CD4-positive, alpha-beta T cell (primary cell): Measurements from ENCODE around the gene RB1. TPM values are rescaled to one million over a fixed set of nuclear protein-coding genes. Genes with fewer than 3 reads are reported as not detected.

ENCODE experiments used
- ATAC-seq: fragments of 200-7000 bp; cut with Tn5 transposase; one replicate; pipeline ENCODE4 v1.10.0; 2022; ENCODE audit warnings: mild to moderate bottlenecking; ENCODE audit not compliant: poor library complexity
- CTCF ChIA-PET: fragments of 350-600 bp; sonication (Branson Sonifier 250); formaldehyde crosslinking; loops from one replicate; lab custom pipeline; 2021; ENCODE audit warnings: antibody characterized with exemption, inconsistent platforms; lab: Charles Lee
- POLR2A ChIA-PET: fragments of 350-600 bp; sonication (Branson Sonifier 250); formaldehyde crosslinking; loops from one replicate; lab custom pipeline; 2021; ENCODE audit warnings: antibody characterized with exemption, inconsistent platforms; lab: Charles Lee
- DNase-seq, 14 experiments: peaks; one replicate each; pipeline ENCODE4 v3.0.0-alpha.2; 2013 to 2020; ENCODE audit warnings: mixed read lengths in 2 of 14
- H3K27ac ChIP-seq, 2 donors: one replicate each; pipeline versions ENCODE4 v1.5.1 to v1.7.0; 2013; ENCODE audit warnings: low read length in 2 of 2, low read depth in 1 of 2, mild to moderate bottlenecking in 1 of 2
- H3K27me3 ChIP-seq, 2 experiments: 1 replicate in 1 of 2; 2 replicates in 1 of 2; pipeline versions ENCODE4 v1.6.1 to v1.7.0; 2013; ENCODE audit warnings: low read length in 2 of 2, control low read depth in 1 of 2, mild to moderate bottlenecking in 1 of 2, moderate library complexity in 1 of 2; ENCODE audit not compliant: insufficient read depth in 2 of 2, control insufficient read depth in 1 of 2
- H3K36me3 ChIP-seq: one replicate; pipeline ENCODE4 v1.6.1; 2013; ENCODE audit warnings: low read length, control low read depth; ENCODE audit not compliant: insufficient read depth
- H3K4me1 ChIP-seq: one replicate; pipeline ENCODE4 v1.6.1; 2013; ENCODE audit warnings: low read length, control low read depth; ENCODE audit not compliant: insufficient read depth
- H3K4me3 ChIP-seq: one replicate; pipeline ENCODE4 v1.5.1; 2013; ENCODE audit warnings: mild to moderate bottlenecking, low read length, moderate library complexity
- H3K9me3 ChIP-seq, 2 experiments: 1 replicate in 1 of 2; 2 replicates in 1 of 2; pipeline versions ENCODE4 v1.6.1 to v1.7.0; 2013; ENCODE audit warnings: low read length in 2 of 2, mild to moderate bottlenecking in 2 of 2, control low read depth in 1 of 2, moderate library complexity in 1 of 2; ENCODE audit not compliant: control insufficient read depth in 1 of 2, insufficient read depth in 1 of 2
- H3K27ac Mint-ChIP-seq: one replicate; pipeline ENCODE4 v1.8.0; 2020; ENCODE audit warnings: mixed read lengths
- H3K27me3 Mint-ChIP-seq: one replicate; pipeline ENCODE4 v1.8.0; 2021; ENCODE audit warnings: mixed read lengths
- H3K36me3 Mint-ChIP-seq: one replicate; pipeline ENCODE4 v1.8.0; 2021; ENCODE audit warnings: low read depth, mixed read lengths
- H3K4me1 Mint-ChIP-seq: one replicate; pipeline ENCODE4 v1.8.0; 2021; ENCODE audit warnings: low read depth, mixed read lengths
- H3K4me3 Mint-ChIP-seq: one replicate; pipeline ENCODE4 v1.8.0; 2020; ENCODE audit warnings: mild to moderate bottlenecking, mixed read lengths
- H3K9me3 Mint-ChIP-seq: one replicate; pipeline ENCODE4 v1.8.0; 2020; ENCODE audit warnings: mixed read lengths
- intact Hi-C, 2 experiments: fragments of 100-400 bp; cut with DNase I in 1 of 2; cut with micrococcal nuclease in 1 of 2; formaldehyde crosslinking; loops; one replicate each; pipeline versions ENCODE4 v1.15.1 to v1.9.0; 2023 to 2025; cut with DNase I, micrococcal nuclease
- total RNA-seq, 174 experiments: library from RNA in 2 of 174; stranded (reverse) in 2 of 174; gene quantifications; one replicate each; pipeline ENCODE4 v1.2.3 and lab custom pipeline; 2021 to 2026
- TF ChIP-seq, protein P1 (sequence below): fragments of 200-600 bp; IDR thresholded peaks from one replicate; pipeline ENCODE4 v1.8.0; 2022; ENCODE audit warnings: antibody characterized with exemption, mild to moderate bottlenecking

RB1 gene
- total RNA-seq, 2 experiments from 2014 or later: 14.9 to 18.4 TPM

DNA sequence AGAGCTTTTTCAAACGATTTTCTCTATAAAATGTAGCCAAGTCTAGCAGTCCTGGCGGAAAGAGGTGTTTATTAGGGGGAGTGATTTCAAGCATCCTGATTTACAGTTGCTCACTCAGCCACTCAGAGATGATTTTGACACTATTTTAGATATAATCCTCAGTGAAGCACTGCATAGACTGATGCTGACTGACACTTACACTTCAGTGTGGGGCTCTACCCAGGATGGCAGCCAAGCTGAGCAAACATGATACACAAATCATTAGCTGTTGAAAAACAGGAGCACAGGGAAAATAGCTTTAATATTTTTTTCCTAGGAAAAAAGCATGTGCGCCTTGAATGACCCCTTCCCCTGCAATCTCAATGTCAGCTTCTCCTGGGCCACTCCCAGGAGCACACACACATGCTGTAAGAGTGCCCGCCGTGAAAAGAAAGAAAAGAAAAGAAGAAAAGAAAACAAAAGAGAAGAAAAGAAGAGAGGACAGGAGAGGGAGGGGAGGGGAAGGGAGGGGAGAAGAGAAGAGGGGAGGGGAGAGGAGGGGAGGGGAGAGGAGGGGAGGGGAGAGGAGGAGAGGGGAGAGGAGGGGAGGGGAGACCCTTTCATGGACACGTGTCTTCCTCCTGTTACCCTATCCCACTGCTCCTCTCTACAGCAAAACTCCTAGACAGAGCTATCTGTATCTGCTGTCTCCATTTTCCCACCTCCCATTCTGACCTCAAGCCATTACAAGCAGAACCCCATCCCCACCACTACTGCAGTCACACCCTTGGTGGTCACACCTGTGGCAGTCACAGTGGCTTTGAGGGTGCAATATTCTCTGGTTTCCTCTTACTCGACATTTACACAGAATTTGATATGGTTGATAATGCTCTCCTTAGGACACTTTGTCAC, 193.0 kb downstream of the RB1 start:
- Mint-ChIP-seq H3K27me3 (no peaks in the 10 kb centered on the region), H3K4me1 (peaks cover 42% of the 10 kb centered on the region), H3K36me3 (no peaks in the 10 kb centered on the region), H3K9me3 (no peaks in the 10 kb centered on the region), H3K4me3 (peak overlapping the region; percentile 49), H3K27ac (peak overlapping the region; percentile 19)
- DNase-seq: peak in 4 of 14 experiments; percentile 27 to 66 (median 46)
- H3K27me3 ChIP-seq: no peaks in the 10 kb centered on the region
- H3K27ac ChIP-seq: peak overlapping the region in 1 of 2 donors; percentile 2
- peaks cover 45% of the 10 kb centered on the region for H3K4me1 ChIP-seq
- POLR2A ChIA-PET: interaction anchor here (0.6 to 3.9 kb wide), 3 partner anchors 9 to 88 kb away, joined by 3 to 33 read pairs (median 4); no protein-coding TSS in a partner anchor
- H3K36me3 ChIP-seq: no peaks in the 10 kb centered on the region
- ATAC-seq: no peak
- TF ChIP-seq, protein P1, sequence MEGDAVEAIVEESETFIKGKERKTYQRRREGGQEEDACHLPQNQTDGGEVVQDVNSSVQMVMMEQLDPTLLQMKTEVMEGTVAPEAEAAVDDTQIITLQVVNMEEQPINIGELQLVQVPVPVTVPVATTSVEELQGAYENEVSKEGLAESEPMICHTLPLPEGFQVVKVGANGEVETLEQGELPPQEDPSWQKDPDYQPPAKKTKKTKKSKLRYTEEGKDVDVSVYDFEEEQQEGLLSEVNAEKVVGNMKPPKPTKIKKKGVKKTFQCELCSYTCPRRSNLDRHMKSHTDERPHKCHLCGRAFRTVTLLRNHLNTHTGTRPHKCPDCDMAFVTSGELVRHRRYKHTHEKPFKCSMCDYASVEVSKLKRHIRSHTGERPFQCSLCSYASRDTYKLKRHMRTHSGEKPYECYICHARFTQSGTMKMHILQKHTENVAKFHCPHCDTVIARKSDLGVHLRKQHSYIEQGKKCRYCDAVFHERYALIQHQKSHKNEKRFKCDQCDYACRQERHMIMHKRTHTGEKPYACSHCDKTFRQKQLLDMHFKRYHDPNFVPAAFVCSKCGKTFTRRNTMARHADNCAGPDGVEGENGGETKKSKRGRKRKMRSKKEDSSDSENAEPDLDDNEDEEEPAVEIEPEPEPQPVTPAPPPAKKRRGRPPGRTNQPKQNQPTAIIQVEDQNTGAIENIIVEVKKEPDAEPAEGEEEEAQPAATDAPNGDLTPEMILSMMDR: no peak
- no peak overlapping the region for H3K4me3 ChIP-seq
- intact Hi-C loops: loop anchor here in 1 of 2 experiments (5.0 kb wide), 1 partner anchor 84 kb away; the partner anchor contains the start of gene LPAR6
- H3K9me3 ChIP-seq: peaks cover 0 to 3% of the 10 kb centered on the region in 2 experiments
- CTCF ChIA-PET: interaction anchor here (1.1 kb wide), 1 partner anchor 53 kb away, joined by 3 read pairs; no protein-coding TSS in a partner anchor

DNA sequence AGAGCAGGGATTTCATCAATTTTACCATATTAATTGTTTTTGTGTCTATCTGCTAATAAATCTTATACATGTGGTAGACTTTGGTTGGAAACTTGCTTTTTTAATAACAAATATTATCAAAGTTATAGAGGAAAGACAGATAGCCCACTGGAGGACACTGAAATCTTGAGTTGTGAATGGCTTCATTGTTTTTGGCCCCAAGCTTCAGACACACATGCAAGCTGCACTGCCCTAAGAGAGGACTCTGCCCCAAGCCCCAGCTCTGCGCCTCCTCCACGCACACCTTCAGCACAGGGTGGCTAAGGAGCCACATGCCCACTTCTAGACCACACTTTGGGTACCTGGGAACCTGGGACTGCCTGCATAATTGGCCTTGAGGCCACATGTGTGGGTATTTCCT, 194.1 kb downstream of the RB1 start:
- no peak overlapping the region for H3K4me3 ChIP-seq
- peaks cover 0 to 3% of the 10 kb centered on the region in 2 experiments for H3K9me3 ChIP-seq
- no peaks in the 10 kb centered on the region for H3K27me3 ChIP-seq
- Mint-ChIP-seq H3K27ac (peak overlapping the region; percentile 19), H3K36me3 (no peaks in the 10 kb centered on the region), H3K4me1 (peaks cover 42% of the 10 kb centered on the region), H3K9me3 (no peaks in the 10 kb centered on the region), H3K4me3 (no peak overlapping the region), H3K27me3 (no peaks in the 10 kb centered on the region)
- ChIA-PET POLR2A (interaction anchor here (0.7 kb wide), 1 partner anchor 19 kb away, joined by 3 read pairs; no protein-coding TSS in a partner anchor), CTCF (no interaction called here)
- TF ChIP-seq, protein P1: no peak
- peaks cover 39% of the 10 kb centered on the region for H3K4me1 ChIP-seq
- no peak for ATAC-seq
- DNase-seq: no peak
- intact Hi-C loops: loop anchor here in 1 of 2 experiments (5.0 kb wide), 1 partner anchor 85 kb away; the partner anchor contains the start of gene LPAR6
- H3K27ac ChIP-seq: no peak overlapping the region
- no peaks in the 10 kb centered on the region for H3K36me3 ChIP-seq

DNA sequence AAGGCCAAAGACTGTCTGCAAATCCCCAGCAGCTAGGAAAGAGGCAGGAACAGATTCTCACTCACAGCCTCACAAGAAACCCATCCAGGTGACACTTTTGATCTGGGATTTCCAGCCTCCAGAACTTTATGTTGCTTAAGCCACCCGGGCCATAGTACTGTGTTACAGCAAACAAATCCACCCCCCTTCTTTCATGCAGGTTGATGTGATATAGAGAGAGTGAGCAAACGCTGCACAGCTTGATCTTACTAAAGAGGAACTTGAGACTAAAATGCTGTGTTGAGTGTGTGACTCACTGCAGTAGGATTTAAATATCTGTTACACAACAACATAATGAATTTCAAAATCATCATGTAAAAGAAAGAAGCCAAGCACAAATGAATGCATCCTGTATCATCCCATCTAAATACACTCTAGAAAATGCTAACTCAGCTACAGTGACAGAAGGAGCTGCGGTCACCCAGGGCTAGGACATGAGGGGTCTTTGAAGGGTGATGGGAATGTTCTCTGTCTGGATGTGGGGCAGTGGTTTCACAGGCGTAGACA, 197.2 kb downstream of the RB1 start:
- Histone ChIP-seq H3K4me3 (no peak overlapping the region), H3K9me3 (peaks cover 0 to 3% of the 10 kb centered on the region in 2 experiments), H3K4me1 (peaks cover 47% of the 10 kb centered on the region), H3K27me3 (no peaks in the 10 kb centered on the region), H3K27ac (no peak overlapping the region), H3K36me3 (no peaks in the 10 kb centered on the region)
- DNase-seq (peak in 2 of 14 experiments; percentile 55 to 60), ATAC-seq (no peak)
- TF ChIP-seq, protein P1: no peak
- Mint-ChIP-seq H3K9me3 (no peaks in the 10 kb centered on the region), H3K4me3 (no peak overlapping the region), H3K36me3 (no peaks in the 10 kb centered on the region), H3K27me3 (no peaks in the 10 kb centered on the region), H3K4me1 (peaks cover 57% of the 10 kb centered on the region), H3K27ac (peak overlapping the region; percentile 25)
- POLR2A ChIA-PET: interaction anchor here (1.2 kb wide), 1 partner anchor 31 kb away, joined by 3 read pairs; no protein-coding TSS in a partner anchor
- intact Hi-C loops: loop anchor here in 1 of 2 experiments (5.0 kb wide), 1 partner anchor 67 kb away; no protein-coding TSS in a partner anchor
- CTCF ChIA-PET: no interaction called here
